HG02884 (cell line): ENCODE results near the gene WBP1.
"Not testable (repeated sequence)": the region's sequence is repeated elsewhere in the genome, so short reads cannot be mapped to it uniquely, and the experiment has no call there.

Experiments used
- ATAC-seq: cut with Tn5 transposase; IDR thresholded peaks from one replicate; pipeline ENCODE4 v1.9.1; 2021; ENCODE audit warnings: mild to moderate bottlenecking, moderate library complexity; ENCODE audit not compliant: unreplicated experiment

The WBP1 gene

GRCh38 chr2:74481431-74481830 lies 23.2 kb downstream of the WBP1 start:
- no peak for ATAC-seq

DNA sequence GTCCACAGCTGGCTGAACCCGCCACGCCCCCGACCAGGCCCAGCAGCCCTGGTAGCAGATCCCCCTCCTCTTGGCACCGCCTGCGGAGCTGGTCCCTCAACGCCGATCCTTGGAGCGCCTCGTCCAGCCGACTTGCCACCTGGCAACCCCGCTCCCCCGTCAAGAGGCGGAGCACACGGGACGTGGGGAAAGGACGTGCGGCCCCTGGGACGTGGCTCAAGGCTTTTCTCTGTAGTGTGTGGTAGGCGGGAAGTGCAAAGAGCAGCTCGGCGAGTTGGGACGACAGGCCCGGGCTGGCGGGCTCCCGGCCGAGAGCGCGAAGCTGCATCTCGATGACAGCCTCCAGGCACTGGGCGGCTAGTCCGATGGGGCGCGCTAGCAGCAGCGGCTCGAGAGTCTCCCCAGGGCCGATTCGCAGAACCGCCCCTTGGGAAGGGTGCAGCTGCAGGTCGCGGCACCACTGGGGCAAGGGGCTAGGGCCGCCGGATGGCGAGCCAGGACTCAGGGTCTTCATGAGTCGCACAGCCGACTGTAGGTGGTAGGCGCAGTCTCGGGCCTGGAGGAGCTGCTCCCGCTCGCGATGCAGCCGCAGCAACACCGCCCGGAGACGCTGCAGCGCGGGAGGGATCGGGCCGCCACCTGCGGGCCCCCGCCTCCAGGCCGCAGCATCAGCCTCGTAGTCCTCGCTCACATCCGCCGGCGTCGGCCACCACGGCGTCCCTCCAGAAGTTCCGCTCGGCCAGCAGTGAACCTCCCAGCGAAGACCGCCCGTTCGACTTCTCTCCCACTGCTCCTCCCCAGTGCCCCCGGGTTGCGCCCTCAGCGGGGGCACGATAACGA lies 23.9 kb downstream of the WBP1 start:
- ATAC-seq: peak; percentile 21

- ATAC-seq: peak; percentile 82
Observed at GRCh38 chr2:74482801-74483674, 24.8 kb downstream of the WBP1 start, which contains the start of the genes CCDC142 and TTC31. Gene CCDC142, minus strand, starts transcription at chr2:74482998. Its CDS starts 161 bp downstream, at chr2:74482837. Gene TTC31, plus strand, starts transcription at chr2:74483081. Its CDS starts 15 bp downstream, at chr2:74483096.

DNA sequence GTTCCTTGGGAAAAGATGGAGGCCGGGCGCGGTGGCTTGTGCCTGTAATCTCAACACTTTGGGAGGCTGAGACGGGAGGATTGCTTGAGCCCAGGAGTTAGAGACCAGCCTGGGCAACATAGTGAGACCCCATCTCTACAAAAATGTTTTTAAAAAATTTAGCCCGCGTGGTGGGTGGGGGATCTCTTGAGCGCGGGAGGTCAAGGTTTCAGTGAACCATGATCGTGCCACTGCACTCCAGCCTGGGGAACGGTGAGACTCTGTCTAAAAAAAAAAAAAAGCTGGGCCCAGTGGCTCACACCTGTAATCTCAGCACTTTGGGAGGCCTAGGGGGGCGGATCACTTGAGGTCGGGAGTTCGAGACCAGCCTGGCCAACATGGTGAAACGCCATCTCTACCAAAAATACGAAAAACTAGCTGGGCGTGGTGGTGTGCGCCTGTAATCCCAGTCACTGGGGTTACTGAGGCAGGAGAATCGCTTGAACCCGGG lies 25.5 kb downstream of the WBP1 start:
- not testable (repeated sequence) for ATAC-seq

DNA sequence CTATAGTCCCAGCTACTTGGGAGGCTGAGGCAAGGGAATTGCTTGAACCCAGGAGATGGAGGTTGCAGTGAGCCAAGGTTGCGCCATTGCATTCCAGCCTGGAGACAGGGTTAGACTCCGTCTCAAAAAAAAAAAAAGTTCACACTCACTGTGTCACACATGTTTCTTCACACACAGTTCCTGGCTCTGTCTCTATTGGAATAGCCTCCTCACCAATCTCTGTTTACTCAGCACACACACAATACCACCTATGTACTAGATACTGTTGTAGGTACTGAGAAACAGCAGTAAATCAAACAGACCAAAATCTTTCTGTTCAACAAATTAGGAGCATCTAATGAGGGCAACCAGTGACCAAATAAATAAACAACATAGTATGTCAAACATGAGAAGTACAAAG lies 27.9 kb downstream of the WBP1 start:
- ATAC-seq: no peak

- no peak for ATAC-seq
Observed at GRCh38 chr2:74488643-74489481, 30.6 kb downstream of the WBP1 start.

DNA sequence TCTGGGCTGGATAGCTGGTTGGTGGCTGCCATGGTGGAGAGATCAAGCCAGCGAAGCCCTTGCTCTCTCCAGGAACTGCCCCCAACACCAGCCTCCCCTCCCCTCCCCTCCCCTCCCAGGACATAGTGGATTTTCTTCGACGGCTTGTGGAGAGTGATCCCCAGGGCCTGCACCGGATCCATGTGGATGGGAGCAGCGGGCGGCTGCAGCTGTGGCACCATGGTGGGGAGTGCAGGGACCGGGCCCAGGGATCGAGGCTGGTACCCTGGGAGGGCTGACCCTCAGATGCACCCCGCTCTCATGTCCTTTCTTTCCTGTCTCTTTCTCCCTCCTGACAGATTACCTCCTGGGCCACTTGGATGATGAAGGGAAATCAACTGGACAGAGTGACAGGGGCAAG lies 31.7 kb downstream of the WBP1 start:
- no peak for ATAC-seq

DNA sequence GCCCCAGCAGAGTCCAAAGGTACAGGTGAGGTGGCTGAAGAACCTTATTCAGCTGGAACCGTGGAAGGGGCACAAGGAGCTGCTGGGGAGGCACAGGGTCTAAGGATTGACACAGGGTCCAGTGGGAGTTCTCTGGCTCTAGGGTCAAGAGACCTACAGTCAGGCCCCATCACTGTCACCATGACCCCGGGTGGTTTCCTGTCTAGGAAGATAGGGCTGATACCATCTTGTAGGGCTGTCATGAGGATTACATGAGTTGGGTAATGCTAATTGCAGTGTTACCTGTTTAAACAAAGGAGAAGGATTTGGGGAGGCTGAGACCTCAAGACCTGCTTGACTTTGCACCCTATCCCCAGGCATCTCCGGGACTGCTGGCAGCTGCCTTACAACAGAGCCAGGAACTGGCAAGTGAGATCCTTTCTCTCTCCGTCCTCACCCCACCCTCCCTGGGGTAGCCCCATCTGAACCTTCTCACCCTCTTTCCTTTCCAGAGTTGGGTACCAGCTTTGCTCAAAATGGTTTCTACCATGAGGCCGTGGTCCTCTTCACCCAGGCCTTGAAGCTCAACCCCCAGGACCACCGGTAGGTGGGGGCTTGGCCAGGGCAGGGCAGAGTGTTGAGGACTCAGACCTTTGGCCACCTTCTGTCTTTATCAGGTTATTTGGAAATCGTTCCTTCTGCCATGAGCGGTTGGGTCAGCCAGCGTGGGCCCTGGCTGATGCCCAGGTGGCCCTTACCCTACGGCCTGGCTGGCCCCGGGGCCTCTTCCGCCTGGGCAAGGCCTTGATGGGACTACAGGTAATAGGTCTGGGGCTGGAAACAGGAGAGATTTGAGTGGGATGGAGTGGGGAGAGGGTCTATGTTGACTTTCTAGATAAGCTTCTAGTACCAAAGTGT lies 33.7 kb downstream of the WBP1 start:
- no peak for ATAC-seq

- ATAC-seq: no peak
Observed at GRCh38 chr2:74493546-74493945, 35.3 kb downstream of the WBP1 start.

- ATAC-seq: no peak
Observed at GRCh38 chr2:74495440-74495839, 37.2 kb downstream of the WBP1 start.

- no peak for ATAC-seq
Observed at GRCh38 chr2:74496997-74497776, 38.9 kb downstream of the WBP1 start.

DNA sequence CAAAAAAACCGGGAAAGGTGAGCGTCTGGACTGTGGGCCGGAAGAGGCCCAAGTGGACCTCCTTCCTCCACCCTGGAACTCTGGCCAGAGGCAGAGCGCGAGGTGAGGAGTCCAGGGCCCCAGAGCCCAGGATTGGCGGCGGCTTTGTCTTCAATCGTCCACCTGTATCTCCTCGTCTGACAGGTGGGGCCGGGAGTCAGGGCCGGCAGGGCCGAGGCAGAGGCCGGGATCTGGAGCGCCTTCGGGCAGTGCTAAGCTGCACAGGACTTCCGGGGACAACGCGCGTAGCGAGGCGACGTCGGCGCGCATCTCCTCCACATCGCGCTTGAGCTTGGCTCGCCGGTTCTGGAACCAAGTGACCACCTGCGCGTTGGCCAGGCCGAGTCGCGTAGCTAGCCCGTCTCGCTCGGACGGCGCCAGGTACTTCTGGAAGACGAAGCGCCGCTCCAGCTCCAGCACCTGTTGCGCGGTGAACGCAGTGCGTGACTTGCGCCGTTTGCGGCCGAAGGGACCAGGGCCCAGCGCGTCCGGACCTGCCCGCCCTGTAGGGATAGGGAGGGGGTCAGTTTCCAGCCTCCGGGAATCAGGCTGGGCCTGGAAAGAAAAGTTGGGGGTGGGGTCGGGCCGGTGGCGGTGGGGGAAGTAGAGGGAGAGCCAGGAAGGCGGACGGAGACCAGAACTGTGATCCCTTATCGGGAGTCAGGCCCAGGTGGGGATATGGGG lies 39.7 kb downstream of the WBP1 start:
- no peak for ATAC-seq

GRCh38 chr2:74498500-74499266 lies 40.4 kb downstream of the WBP1 start:
- ATAC-seq: no peak

DNA sequence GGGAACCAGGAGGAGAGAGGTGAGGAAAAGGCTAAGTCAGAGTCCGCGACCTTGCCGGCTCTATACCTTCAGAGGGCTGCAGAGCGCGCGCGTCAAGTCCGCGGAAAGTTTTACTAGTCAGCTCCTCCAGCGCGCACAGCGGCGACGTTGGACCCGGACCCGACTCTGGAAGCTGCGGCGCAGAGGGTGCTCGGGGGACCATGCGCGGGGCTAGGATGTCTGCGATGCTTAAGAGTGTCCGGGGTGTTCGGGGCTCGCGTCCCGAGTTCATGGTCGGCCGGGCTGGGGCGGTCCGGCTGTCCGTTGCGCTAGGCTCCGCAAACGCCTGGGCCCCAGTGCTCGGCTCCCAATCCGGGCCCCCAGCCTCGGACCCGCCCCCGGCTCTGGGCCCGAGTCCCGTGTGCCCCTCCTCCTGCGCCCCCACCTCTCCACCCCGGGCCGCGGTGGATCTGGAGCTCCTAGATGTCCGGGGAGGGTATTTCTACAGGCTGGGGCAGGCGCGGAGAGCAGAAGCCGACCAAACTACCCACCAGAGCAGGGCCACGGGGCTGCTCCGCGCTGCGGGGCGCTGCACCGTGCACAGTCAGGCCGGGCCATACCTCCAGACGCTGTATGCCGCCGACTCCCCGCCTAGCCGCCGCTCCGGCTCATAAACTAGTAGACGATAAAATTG lies 41.2 kb downstream of the WBP1 start, which contains the start of gene LBX2:
Gene LBX2, minus strand, starts transcription at position 337 of the 673 bp plus-strand sequence. Its CDS starts 66 bp downstream, at position 271.
- no peak for ATAC-seq

DNA sequence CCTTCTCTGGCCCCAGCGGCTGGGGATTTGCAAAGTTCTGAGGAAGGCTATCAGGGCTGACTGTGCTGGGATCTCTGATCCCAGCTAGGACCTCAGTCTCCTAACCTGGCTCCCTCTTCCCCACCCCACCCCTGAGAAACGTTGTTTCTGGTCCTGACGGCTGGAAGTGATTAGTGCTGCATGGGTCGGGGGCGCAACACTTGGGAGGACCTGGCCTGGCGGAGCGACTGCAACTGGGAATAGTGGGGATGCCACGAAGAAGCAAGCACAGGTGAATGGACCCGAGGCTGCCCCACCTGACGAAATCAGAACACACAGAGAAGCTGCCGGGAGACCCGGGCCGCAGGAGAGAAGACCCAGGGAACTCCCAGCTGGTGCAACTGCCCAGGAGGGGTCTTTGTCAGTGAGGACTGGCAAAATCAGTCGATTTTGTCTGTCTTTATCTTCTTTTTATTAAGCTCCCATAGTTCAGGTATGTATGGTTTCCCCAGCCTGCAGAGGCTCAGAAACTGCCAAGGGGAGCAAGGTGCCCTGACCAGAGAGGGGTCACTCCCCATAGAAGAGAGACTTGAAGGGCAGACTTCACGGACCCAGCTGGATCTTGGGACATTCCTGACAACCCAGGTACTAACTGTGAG lies 41.8 kb downstream of the WBP1 start:
- no peak for ATAC-seq

- no peak for ATAC-seq
Observed at GRCh38 chr2:74500578-74500946, 42.3 kb downstream of the WBP1 start.
